C4-2B (cell line): ENCODE results near the gene SYNPR.

Experiments used
- H3K27ac ChIP-seq: fragments of 450-650 bp; 2 replicates; pipeline ENCODE4 v1.5.1; 2017
- CTCF ChIP-seq: fragments of 450-650 bp; conservative IDR thresholded peaks from 2 replicates; pipeline ENCODE4 v1.5.1; 2017; ENCODE audit warnings: mild to moderate bottlenecking
- ZFX ChIP-seq: fragments of 450-650 bp; IDR thresholded peaks from 2 replicates; pipeline ENCODE4 v1.6.1; 2017

SYNPR gene

GRCh38 chr3:63609834-63610233, 331.7 kb downstream of the SYNPR start:
- H3K27ac ChIP-seq, result no peak overlapping the region
- no peak for TF ChIP-seq ZFX
- no peak for TF ChIP-seq CTCF

- TF ChIP-seq CTCF (no peak), ZFX (no peak)
- H3K27ac ChIP-seq, result no peak overlapping the region
These were observed 333.3 kb downstream of the SYNPR start for GRCh38 chr3:63611382-63611781.

- TF ChIP-seq CTCF (no peak), ZFX (no peak)
- no peak overlapping the region for H3K27ac ChIP-seq
These were observed 335.5 kb downstream of the SYNPR start for GRCh38 chr3:63613561-63613960.

GRCh38 chr3:63617391-63617790, 339.3 kb downstream of the SYNPR start:
- no peak overlapping the region for H3K27ac ChIP-seq
- no peak for TF ChIP-seq CTCF

GRCh38 chr3:63624941-63625560, 346.9 kb downstream of the SYNPR start:
- TF ChIP-seq ZFX (no peak), CTCF (no peak)
- no peak overlapping the region for H3K27ac ChIP-seq

- TF ChIP-seq ZFX (no peak), CTCF (no peak)
- H3K27ac ChIP-seq, result no peak overlapping the region
These were observed 353.6 kb downstream of the SYNPR start for GRCh38 chr3:63631670-63632069.

GRCh38 chr3:63635186-63635585, 357.1 kb downstream of the SYNPR start:
- TF ChIP-seq CTCF, result no peak
- TF ChIP-seq ZFX, result no peak
- no peak overlapping the region for H3K27ac ChIP-seq
